Cardiac septum (tissue), 1 donor: Measurements from ENCODE around the gene MRPS5. TPM values are rescaled to one million over a fixed set of nuclear protein-coding genes. Genes with fewer than 3 reads are reported as not detected.
A peak's percentile ranks its signal among the peaks of the same experiment; 100 is the strongest.
"Not testable (repeated sequence)": the region's sequence is repeated elsewhere in the genome, so short reads cannot be mapped to it uniquely, and the experiment has no call there.

Experiments
- DNase-seq: peaks from one replicate; pipeline ENCODE4 v3.0.0-alpha.2; 2020; ENCODE audit warnings: low spot score
- intact Hi-C: fragments of 100-400 bp; cut with DNase I; formaldehyde crosslinking; loops from one replicate; pipeline ENCODE4 v1.14.0; 2022
- total RNA-seq: library from RNA; stranded (reverse); fragmentation: NEBNext Ultra II Directional; extraction: Animal tissue kit (Norgen Biotek cat#: 25700); gene quantifications from one replicate; pipeline ENCODE4 v1.2.1, GENCODE V29; 2021
- donor health status: DM: no; HTN: no; CAD: no.

Gene MRPS5
- total RNA-seq, 1 donor from 2014 or later, result 69.4 TPM

- no peak for DNase-seq
- intact Hi-C loops, result no loop called here
These were observed 21.7 kb downstream of the MRPS5 start for GRCh38 chr2:95099910-95100309.

- DNase-seq, intact Hi-C loops: not testable (repeated sequence)
These were observed 23.3 kb downstream of the MRPS5 start for GRCh38 chr2:95098273-95098672.

GRCh38 chr2:95091885-95092555 lies 29.6 kb downstream of the MRPS5 start:
- intact Hi-C loops, result no loop called here
- no peak for DNase-seq

GRCh38 chr2:95087379-95087778 lies 34.2 kb downstream of the MRPS5 start:
- no peak for DNase-seq
- intact Hi-C loops, result no loop called here

GRCh38 chr2:95086017-95086416 lies 35.6 kb downstream of the MRPS5 start:
- intact Hi-C loops, result no loop called here
- no peak for DNase-seq

- DNase-seq, result no peak
- intact Hi-C loops, result no loop called here
These were observed 39.1 kb downstream of the MRPS5 start for GRCh38 chr2:95082477-95082876.

GRCh38 chr2:95079199-95079683 lies 42.4 kb downstream of the MRPS5 start:
- intact Hi-C loops, result loop anchor here (5.0 kb wide), 1 partner anchor 57 kb away; no protein-coding TSS in a partner anchor
- DNase-seq, result no peak

GRCh38 chr2:95077861-95078603 lies 43.6 kb downstream of the MRPS5 start:
- no peak for DNase-seq

GRCh38 chr2:95077530-95077825 lies 44.1 kb downstream of the MRPS5 start:
- intact Hi-C loops, result loop anchor here (5.0 kb wide), 1 partner anchor 55 kb away; no protein-coding TSS in a partner anchor
- no peak for DNase-seq

More at GRCh38 chr2:95077861-95078603, 43.6 kb downstream of the MRPS5 start:
- intact Hi-C loops, result loop anchor here (5.0 kb wide), 1 partner anchor 56 kb away; no protein-coding TSS in a partner anchor

GRCh38 chr2:95076705-95077529 lies 44.7 kb downstream of the MRPS5 start:
- intact Hi-C loops, result loop anchor here (5.0 kb wide), 1 partner anchor 55 kb away; no protein-coding TSS in a partner anchor
- peak; percentile 85 for DNase-seq

GRCh38 chr2:95075440-95076132 lies 46.0 kb downstream of the MRPS5 start:
- intact Hi-C loops, result loop anchor here (5.0 kb wide), 1 partner anchor 53 kb away; no protein-coding TSS in a partner anchor
- DNase-seq, result no peak

GRCh38 chr2:95074663-95075439 lies 46.8 kb downstream of the MRPS5 start:
- intact Hi-C loops, result loop anchor here (5.0 kb wide), 1 partner anchor 53 kb away; no protein-coding TSS in a partner anchor
- DNase-seq, result no peak

GRCh38 chr2:95073856-95074662 lies 47.5 kb downstream of the MRPS5 start:
- DNase-seq, result peak; percentile 54
- intact Hi-C loops, result no loop called here

GRCh38 chr2:95072424-95072823 lies 49.2 kb downstream of the MRPS5 start:
- intact Hi-C loops, result no loop called here

GRCh38 chr2:95071856-95072255 lies 49.8 kb downstream of the MRPS5 start:
- intact Hi-C loops, result no loop called here

More at GRCh38 chr2:95072424-95072823, 49.2 kb downstream of the MRPS5 start:
- DNase-seq, result no peak

GRCh38 chr2:95069465-95069864 lies 52.1 kb downstream of the MRPS5 start:
- intact Hi-C loops, result no loop called here
- peak; percentile 63 for DNase-seq

More at GRCh38 chr2:95071856-95072255, 49.8 kb downstream of the MRPS5 start:
- DNase-seq, result no peak

GRCh38 chr2:95068256-95068655 lies 53.4 kb downstream of the MRPS5 start:
- DNase-seq, result no peak
- intact Hi-C loops, result no loop called here
